ENCODE results near the gene CACNA1C.

Gene CACNA1C

DNA sequence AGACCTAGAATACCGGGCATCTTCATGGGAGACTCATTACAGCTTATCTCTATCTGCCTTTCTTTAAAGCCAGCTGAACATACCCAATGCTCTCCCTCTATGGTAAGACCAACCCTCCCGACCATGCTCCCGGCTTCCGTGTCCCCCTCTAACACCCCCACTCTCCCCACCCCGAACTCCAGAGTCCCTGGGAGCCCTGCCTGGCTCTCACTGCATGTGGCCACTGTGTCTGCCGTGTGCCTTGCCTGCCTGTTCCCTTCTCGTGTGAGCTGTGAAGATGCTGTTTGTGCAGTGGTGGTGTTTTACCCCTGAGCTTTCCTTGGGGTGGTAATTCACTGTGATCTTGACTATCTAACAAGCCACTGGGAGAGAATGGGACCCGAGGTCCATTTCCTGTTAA lies 595.6 kb downstream of the CACNA1C start:
- H3K27me3 ChIP-seq, result peaks cover 57% of the 10 kb centered on the region
- no peaks in the 10 kb centered on the region for H3K36me3 ChIP-seq
- no peak overlapping the region for H3K4me3 ChIP-seq (ENCODE audit: low read depth, low read length)
- no peak for DNase-seq
- H3K9me3 ChIP-seq, result no peaks in the 10 kb centered on the region
- TF ChIP-seq, protein P1, sequence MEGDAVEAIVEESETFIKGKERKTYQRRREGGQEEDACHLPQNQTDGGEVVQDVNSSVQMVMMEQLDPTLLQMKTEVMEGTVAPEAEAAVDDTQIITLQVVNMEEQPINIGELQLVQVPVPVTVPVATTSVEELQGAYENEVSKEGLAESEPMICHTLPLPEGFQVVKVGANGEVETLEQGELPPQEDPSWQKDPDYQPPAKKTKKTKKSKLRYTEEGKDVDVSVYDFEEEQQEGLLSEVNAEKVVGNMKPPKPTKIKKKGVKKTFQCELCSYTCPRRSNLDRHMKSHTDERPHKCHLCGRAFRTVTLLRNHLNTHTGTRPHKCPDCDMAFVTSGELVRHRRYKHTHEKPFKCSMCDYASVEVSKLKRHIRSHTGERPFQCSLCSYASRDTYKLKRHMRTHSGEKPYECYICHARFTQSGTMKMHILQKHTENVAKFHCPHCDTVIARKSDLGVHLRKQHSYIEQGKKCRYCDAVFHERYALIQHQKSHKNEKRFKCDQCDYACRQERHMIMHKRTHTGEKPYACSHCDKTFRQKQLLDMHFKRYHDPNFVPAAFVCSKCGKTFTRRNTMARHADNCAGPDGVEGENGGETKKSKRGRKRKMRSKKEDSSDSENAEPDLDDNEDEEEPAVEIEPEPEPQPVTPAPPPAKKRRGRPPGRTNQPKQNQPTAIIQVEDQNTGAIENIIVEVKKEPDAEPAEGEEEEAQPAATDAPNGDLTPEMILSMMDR (IDR thresholded peaks at IDR 0.05; ENCODE audit: low read depth, low read length), result no peak
- H3K4me1 ChIP-seq, result no peaks in the 10 kb centered on the region

DNA sequence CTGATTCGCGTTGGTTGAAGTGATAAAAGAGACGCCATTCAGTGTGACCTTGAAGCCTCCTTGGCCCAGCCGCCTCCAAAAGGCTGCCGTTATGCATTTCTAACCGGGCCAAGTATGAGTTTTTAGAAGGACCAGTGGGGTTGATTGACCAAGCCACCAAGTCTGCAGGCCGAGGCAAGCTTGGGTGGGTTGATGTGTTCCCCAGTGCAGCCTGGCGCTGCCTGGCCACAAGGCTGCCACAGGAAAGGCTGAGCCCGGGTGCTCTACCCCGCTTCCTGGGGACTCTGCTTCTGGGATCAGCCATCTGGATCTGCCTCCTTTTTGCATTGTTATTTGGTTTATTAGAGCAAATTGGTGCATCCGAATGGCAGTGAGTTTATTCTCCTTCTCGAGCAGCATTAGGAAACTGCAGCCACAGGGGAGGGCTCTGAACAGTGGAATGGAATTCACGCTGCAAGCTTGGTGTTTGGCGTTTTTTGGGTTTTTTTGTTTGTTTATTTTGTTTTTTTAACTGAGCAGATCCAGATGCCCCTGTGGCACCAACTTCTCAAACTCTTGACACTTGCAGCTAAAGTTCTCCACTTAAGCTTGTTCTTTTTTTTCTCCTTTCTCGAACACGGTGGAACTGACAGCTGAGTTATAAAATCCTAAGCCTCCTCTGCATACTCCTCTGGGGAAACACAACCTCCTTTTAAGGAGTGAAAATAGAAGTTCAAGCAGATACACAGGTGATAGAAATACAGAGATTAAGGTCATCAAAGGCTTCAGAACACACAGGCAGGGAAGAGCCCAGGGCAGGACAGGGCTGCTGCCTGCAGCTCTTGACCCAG lies 596.6 kb downstream of the CACNA1C start:
- no peaks in the 10 kb centered on the region for H3K36me3 ChIP-seq
- H3K4me3 ChIP-seq (ENCODE audit: low read depth, low read length), result no peak overlapping the region
- H3K4me1 ChIP-seq, result no peaks in the 10 kb centered on the region
- H3K27me3 ChIP-seq, result peaks cover 47% of the 10 kb centered on the region
- no peak for DNase-seq
- H3K9me3 ChIP-seq, result no peaks in the 10 kb centered on the region
- TF ChIP-seq, protein P1 (IDR thresholded peaks at IDR 0.05; ENCODE audit: low read depth, low read length), result no peak

DNA sequence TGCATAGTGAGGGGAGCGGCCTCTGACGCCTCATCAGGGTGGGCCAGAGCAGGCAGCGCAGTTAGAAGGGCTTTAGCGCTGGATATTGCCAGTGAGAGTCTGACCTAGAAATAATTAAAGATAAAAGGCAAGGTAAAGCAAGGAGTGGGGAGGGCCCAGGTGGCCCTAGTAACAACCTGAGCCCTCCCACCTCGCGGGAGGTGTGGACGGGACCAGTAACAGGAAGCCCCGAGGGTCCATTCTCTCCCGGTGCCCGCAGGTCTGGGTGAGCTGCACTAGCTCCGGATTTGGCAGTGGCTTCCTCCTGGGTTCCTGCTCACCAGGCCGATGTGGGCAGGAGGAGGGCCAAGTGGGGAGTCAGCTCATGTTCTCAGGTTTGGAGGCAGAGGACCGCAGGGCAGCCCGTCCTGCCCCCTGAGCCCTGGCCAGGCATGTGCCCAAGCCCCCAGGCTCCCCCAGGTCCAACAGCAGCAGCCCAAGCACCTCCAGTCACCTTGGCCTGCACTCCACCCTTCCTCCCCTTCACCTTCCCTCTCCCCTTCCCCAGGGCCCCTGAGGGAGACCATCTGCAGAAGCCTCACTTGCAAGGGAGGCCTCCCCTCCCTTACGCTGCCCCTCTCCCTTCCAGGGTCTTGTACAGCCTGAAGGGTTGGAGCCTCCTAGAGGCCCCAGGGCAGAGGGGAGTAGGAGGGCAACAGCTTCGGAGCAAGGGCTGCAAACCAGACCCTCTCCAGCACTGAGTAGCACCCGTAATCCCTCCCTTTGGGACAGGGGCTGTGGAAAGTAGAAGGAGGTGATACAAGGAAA lies 597.7 kb downstream of the CACNA1C start:
- Histone ChIP-seq H3K9me3 (no peaks in the 10 kb centered on the region), H3K4me1 (no peaks in the 10 kb centered on the region), H3K4me3 (ENCODE audit: low read depth, low read length) (no peak overlapping the region), H3K36me3 (no peaks in the 10 kb centered on the region), H3K27me3 (peaks cover 38% of the 10 kb centered on the region)
- TF ChIP-seq, protein P1 (IDR thresholded peaks at IDR 0.05; ENCODE audit: low read depth, low read length), result no peak
- DNase-seq, result no peak

DNA sequence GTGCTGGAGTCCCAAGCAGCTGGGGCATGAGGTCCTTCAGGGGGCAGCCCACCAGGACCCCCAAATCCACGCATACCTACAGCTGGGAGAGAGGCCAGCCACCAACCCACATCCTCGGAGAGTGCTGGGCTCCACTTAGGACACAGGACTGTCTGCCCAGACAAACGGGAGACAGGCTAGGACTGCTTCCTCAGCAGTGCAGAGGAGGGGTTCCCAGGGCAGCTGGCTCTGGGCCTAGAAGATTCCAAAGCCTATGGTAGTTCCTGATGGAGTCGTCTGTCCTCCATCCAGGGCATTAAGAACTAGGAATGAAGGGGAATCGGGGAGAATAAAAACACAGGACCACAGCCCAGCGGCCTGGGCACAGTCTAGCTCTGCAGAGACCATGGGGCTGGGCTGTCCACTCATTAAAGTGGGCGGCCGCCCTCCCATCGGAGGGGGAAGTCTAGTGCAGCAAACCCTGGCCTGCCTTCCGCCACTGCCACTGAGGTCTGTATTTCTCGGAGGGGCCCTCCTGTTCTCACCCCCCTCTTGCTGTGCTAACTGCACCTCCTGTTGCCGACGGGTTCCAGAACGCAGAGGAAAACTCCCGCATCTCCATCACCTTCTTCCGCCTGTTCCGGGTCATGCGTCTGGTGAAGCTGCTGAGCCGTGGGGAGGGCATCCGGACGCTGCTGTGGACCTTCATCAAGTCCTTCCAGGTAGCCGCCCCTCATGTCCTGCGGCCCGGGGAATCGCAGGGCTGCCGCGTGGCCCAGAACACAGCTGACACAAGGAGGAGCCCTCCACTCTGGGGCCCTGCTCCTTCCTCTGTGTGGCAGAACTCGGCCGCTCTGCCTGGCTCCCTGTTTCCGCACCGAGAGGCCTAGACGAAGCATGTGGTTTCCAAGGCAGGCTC lies 598.5 kb downstream of the CACNA1C start:
- no peaks in the 10 kb centered on the region for H3K4me1 ChIP-seq
- no peak overlapping the region for H3K4me3 ChIP-seq (ENCODE audit: low read depth, low read length)
- H3K36me3 ChIP-seq, result no peaks in the 10 kb centered on the region
- TF ChIP-seq, protein P1 (IDR thresholded peaks at IDR 0.05; ENCODE audit: low read depth, low read length), result no peak
- peaks cover 32% of the 10 kb centered on the region for H3K27me3 ChIP-seq
- no peak for DNase-seq
- no peaks in the 10 kb centered on the region for H3K9me3 ChIP-seq

DNA sequence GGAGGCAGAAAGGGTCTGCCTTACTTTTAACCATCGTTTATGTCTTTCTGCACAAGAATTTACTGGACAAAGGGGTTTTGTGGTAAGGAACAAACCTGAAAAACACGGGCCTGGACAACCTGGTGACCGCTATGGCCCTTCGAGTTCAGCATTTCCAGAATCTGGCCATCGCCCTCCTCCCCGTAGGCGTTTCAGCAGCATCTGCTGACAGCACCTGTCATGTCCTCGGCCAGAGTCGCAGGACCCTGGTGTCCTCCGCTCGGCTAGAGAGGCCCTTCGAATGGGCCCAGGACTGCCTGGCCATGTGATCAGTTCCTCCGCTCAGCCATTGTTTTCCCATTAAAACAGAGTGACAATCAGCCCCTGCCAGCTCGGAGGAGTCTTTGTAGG lies 599.2 kb downstream of the CACNA1C start:
- H3K36me3 ChIP-seq, result no peaks in the 10 kb centered on the region
- H3K4me1 ChIP-seq, result no peaks in the 10 kb centered on the region
- no peaks in the 10 kb centered on the region for H3K9me3 ChIP-seq
- TF ChIP-seq, protein P1 (IDR thresholded peaks at IDR 0.05; ENCODE audit: low read depth, low read length), result no peak
- H3K4me3 ChIP-seq (ENCODE audit: low read depth, low read length), result no peak overlapping the region
- no peak for DNase-seq
- H3K27me3 ChIP-seq, result peaks cover 32% of the 10 kb centered on the region
